ENCODE measurements around the gene KIF15.
"Not testable (repeated sequence)": the region's sequence is repeated elsewhere in the genome, so short reads cannot be mapped to it uniquely, and the experiment has no call there.

KIF15 gene

GRCh38 chr3:44782891-44783290 is 21.3 kb downstream of the KIF15 start:
- peaks cover 13 to 61% (median 36%) of the 10 kb centered on the region in 4 experiments for H3K36me3 ChIP-seq (ENCODE audit: control insufficient read depth in 4 of 4, insufficient read depth in 4 of 4, low read length in 3 of 4)
- POLR2A ChIA-PET: no interaction called here
- CTCF ChIA-PET: no interaction called here

GRCh38 chr3:44795197-44795596 is 33.6 kb downstream of the KIF15 start:
- H3K27me3 ChIP-seq (replicated peaks in 2 of 5; ENCODE audit: control insufficient read depth in 4 of 5, insufficient read depth in 5 of 5, low read length in 4 of 5): no peaks in the 10 kb centered on the region
- no peak for DNase-seq
- no peak overlapping the region for H3K4me3 ChIP-seq (ENCODE audit: control insufficient read depth in 1 of 7, extremely low read depth in 1 of 7, insufficient read depth in 4 of 7, low read depth in 2 of 7, low read length in 6 of 7)
- H3K9me3 ChIP-seq (ENCODE audit: control extremely low read depth in 1 of 5, control insufficient read depth in 4 of 5, insufficient read depth in 2 of 5, low read depth in 1 of 5, low read length in 4 of 5): no peaks in the 10 kb centered on the region
- ChIA-PET CTCF (no interaction called here), POLR2A (no interaction called here)
- H3K27ac ChIP-seq (ENCODE audit: insufficient read depth in 1 of 2, low read depth in 1 of 2, low read length in 2 of 2, poor library complexity in 1 of 2, severe bottlenecking in 2 of 2): no peak overlapping the region
- no peaks in the 10 kb centered on the region for H3K4me1 ChIP-seq (ENCODE audit: control extremely low read depth in 1 of 4, control insufficient read depth in 4 of 4, insufficient read depth in 4 of 4, low read length in 3 of 4)
- H3K36me3 ChIP-seq (ENCODE audit: control insufficient read depth in 4 of 4, insufficient read depth in 4 of 4, low read length in 3 of 4): peaks cover 12 to 56% (median 33%) of the 10 kb centered on the region in 4 experiments
- WGBS (ENCODE audit: insufficient coverage): 100% methylated on average over 3 of the region's 4 CpGs

More at GRCh38 chr3:44782891-44783290, 21.3 kb downstream of the KIF15 start:
- DNase-seq: no peak
- no peaks in the 10 kb centered on the region for H3K27me3 ChIP-seq (replicated peaks in 2 of 5; ENCODE audit: control insufficient read depth in 4 of 5, insufficient read depth in 5 of 5, low read length in 4 of 5)
- H3K4me1 ChIP-seq (ENCODE audit: control extremely low read depth in 1 of 4, control insufficient read depth in 4 of 4, insufficient read depth in 4 of 4, low read length in 3 of 4): no peaks in the 10 kb centered on the region
- H3K9me3 ChIP-seq (ENCODE audit: control extremely low read depth in 1 of 5, control insufficient read depth in 4 of 5, insufficient read depth in 2 of 5, low read depth in 1 of 5, low read length in 4 of 5): peaks cover 0 to 10% (median 0%) of the 10 kb centered on the region in 5 experiments
- WGBS (ENCODE audit: insufficient coverage): 100% methylated on average over 3 of the region's 4 CpGs
- H3K4me3 ChIP-seq (ENCODE audit: control insufficient read depth in 1 of 7, extremely low read depth in 1 of 7, insufficient read depth in 4 of 7, low read depth in 2 of 7, low read length in 6 of 7): no peak overlapping the region
- H3K27ac ChIP-seq (ENCODE audit: insufficient read depth in 1 of 2, low read depth in 1 of 2, low read length in 2 of 2, poor library complexity in 1 of 2, severe bottlenecking in 2 of 2): no peak overlapping the region

- H3K9me3 ChIP-seq (ENCODE audit: control extremely low read depth in 1 of 5, control insufficient read depth in 4 of 5, insufficient read depth in 2 of 5, low read depth in 1 of 5, low read length in 4 of 5): no peaks in the 10 kb centered on the region
- ChIA-PET CTCF (no interaction called here), POLR2A (no interaction called here)
- H3K27ac ChIP-seq (ENCODE audit: insufficient read depth in 1 of 2, low read depth in 1 of 2, low read length in 2 of 2, poor library complexity in 1 of 2, severe bottlenecking in 2 of 2): no peak overlapping the region
- WGBS (ENCODE audit: insufficient coverage): 75% methylated on average over 2 of the region's 2 CpGs
- H3K27me3 ChIP-seq (replicated peaks in 2 of 5; ENCODE audit: control insufficient read depth in 4 of 5, insufficient read depth in 5 of 5, low read length in 4 of 5): no peaks in the 10 kb centered on the region
- peaks cover 13 to 69% (median 41%) of the 10 kb centered on the region in 4 experiments for H3K36me3 ChIP-seq (ENCODE audit: control insufficient read depth in 4 of 4, insufficient read depth in 4 of 4, low read length in 3 of 4)
- no peak overlapping the region for H3K4me3 ChIP-seq (ENCODE audit: control insufficient read depth in 1 of 7, extremely low read depth in 1 of 7, insufficient read depth in 4 of 7, low read depth in 2 of 7, low read length in 6 of 7)
- H3K4me1 ChIP-seq (ENCODE audit: control extremely low read depth in 1 of 4, control insufficient read depth in 4 of 4, insufficient read depth in 4 of 4, low read length in 3 of 4): no peaks in the 10 kb centered on the region
- DNase-seq: no peak
These were observed 40.4 kb downstream of the KIF15 start for GRCh38 chr3:44802011-44802410.

DNA sequence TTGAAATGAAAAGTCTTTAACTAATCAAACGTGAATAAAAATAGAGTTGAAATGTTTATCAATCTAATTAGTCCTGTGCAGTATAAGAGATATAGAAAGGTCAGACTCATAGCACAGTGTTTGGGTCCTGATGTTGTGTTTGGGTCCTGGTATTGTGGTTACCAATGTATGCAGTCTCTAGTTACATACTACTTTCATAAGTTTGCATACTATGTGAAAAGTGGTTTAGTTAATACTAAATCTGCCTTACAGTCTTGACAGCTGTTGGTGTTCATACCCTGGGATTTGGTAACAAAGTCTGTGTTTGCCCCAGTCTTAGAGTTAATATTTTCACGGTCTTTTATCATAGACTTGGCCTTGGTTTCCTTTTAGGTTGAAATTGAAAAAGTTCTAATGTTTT is 41.7 kb downstream of the KIF15 start:
- Histone ChIP-seq H3K36me3 (ENCODE audit: control insufficient read depth in 4 of 4, insufficient read depth in 4 of 4, low read length in 3 of 4) (peaks cover 13 to 62% (median 37%) of the 10 kb centered on the region in 4 experiments), H3K4me3 (ENCODE audit: control insufficient read depth in 1 of 7, extremely low read depth in 1 of 7, insufficient read depth in 4 of 7, low read depth in 2 of 7, low read length in 6 of 7) (no peak overlapping the region), H3K27ac (ENCODE audit: insufficient read depth in 1 of 2, low read depth in 1 of 2, low read length in 2 of 2, poor library complexity in 1 of 2, severe bottlenecking in 2 of 2) (no peak overlapping the region), H3K4me1 (ENCODE audit: control extremely low read depth in 1 of 4, control insufficient read depth in 4 of 4, insufficient read depth in 4 of 4, low read length in 3 of 4) (no peaks in the 10 kb centered on the region), H3K27me3 (replicated peaks in 2 of 5; ENCODE audit: control insufficient read depth in 4 of 5, insufficient read depth in 5 of 5, low read length in 4 of 5) (no peaks in the 10 kb centered on the region), H3K9me3 (ENCODE audit: control extremely low read depth in 1 of 5, control insufficient read depth in 4 of 5, insufficient read depth in 2 of 5, low read depth in 1 of 5, low read length in 4 of 5) (no peaks in the 10 kb centered on the region)
- CTCF ChIA-PET: no interaction called here
- WGBS (ENCODE audit: insufficient coverage): 100% methylated on average over 1 of the region's 2 CpGs
- DNase-seq: no peak
- POLR2A ChIA-PET: no interaction called here

GRCh38 chr3:44805960-44806359 is 44.4 kb downstream of the KIF15 start:
- no peak overlapping the region for H3K4me3 ChIP-seq (ENCODE audit: control insufficient read depth in 1 of 7, extremely low read depth in 1 of 7, insufficient read depth in 4 of 7, low read depth in 2 of 7, low read length in 6 of 7)
- ChIA-PET CTCF (interaction anchor here (1.0 kb wide), 2 partner anchors 103 to 451 kb away, joined by 3 read pairs; no protein-coding TSS in a partner anchor), POLR2A (no interaction called here)
- no peaks in the 10 kb centered on the region for H3K4me1 ChIP-seq (ENCODE audit: control extremely low read depth in 1 of 4, control insufficient read depth in 4 of 4, insufficient read depth in 4 of 4, low read length in 3 of 4)
- WGBS (ENCODE audit: insufficient coverage): 100% methylated on average over 1 of the region's 2 CpGs
- no peaks in the 10 kb centered on the region for H3K9me3 ChIP-seq (ENCODE audit: control extremely low read depth in 1 of 5, control insufficient read depth in 4 of 5, insufficient read depth in 2 of 5, low read depth in 1 of 5, low read length in 4 of 5)
- H3K27ac ChIP-seq (ENCODE audit: insufficient read depth in 1 of 2, low read depth in 1 of 2, low read length in 2 of 2, poor library complexity in 1 of 2, severe bottlenecking in 2 of 2): no peak overlapping the region
- peaks cover 7 to 54% (median 34%) of the 10 kb centered on the region in 4 experiments for H3K36me3 ChIP-seq (ENCODE audit: control insufficient read depth in 4 of 4, insufficient read depth in 4 of 4, low read length in 3 of 4)
- DNase-seq: peak in 1 of 3 donors; percentile 0
- H3K27me3 ChIP-seq (replicated peaks in 2 of 5; ENCODE audit: control insufficient read depth in 4 of 5, insufficient read depth in 5 of 5, low read length in 4 of 5): no peaks in the 10 kb centered on the region

DNA sequence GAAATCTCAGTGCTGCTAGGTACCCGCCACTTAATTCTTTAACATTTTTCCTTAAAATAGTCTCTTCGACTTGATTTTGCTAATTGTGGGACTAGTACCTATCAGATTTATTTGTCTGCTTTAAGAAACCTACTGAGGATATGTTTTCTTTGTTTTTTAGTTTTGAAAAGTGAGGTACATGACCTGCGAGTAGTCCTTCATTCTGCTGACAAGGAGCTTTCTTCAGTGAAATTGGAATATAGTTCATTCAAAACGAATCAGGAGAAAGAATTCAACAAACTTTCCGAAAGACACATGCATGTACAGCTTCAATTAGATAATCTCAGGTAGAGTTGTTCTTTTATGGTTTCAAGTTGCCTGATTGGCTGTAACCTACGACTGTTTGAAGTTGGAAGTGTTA is 53.2 kb downstream of the KIF15 start:
- peaks cover 0 to 4% (median 0%) of the 10 kb centered on the region in 5 experiments for H3K9me3 ChIP-seq (ENCODE audit: control extremely low read depth in 1 of 5, control insufficient read depth in 4 of 5, insufficient read depth in 2 of 5, low read depth in 1 of 5, low read length in 4 of 5)
- no peak overlapping the region for H3K4me3 ChIP-seq (ENCODE audit: control insufficient read depth in 1 of 7, extremely low read depth in 1 of 7, insufficient read depth in 4 of 7, low read depth in 2 of 7, low read length in 6 of 7)
- POLR2A ChIA-PET: no interaction called here
- no peaks in the 10 kb centered on the region for H3K4me1 ChIP-seq (ENCODE audit: control extremely low read depth in 1 of 4, control insufficient read depth in 4 of 4, insufficient read depth in 4 of 4, low read length in 3 of 4)
- CTCF ChIA-PET: interaction anchor here (1.2 kb wide), 1 partner anchor 21 kb away, joined by 4 read pairs; no protein-coding TSS in a partner anchor
- H3K27ac ChIP-seq (ENCODE audit: insufficient read depth in 1 of 2, low read depth in 1 of 2, low read length in 2 of 2, poor library complexity in 1 of 2, severe bottlenecking in 2 of 2): no peak overlapping the region
- peaks cover 15 to 31% (median 22%) of the 10 kb centered on the region in 4 experiments for H3K36me3 ChIP-seq (ENCODE audit: control insufficient read depth in 4 of 4, insufficient read depth in 4 of 4, low read length in 3 of 4)
- no CpG with 5 or more reads among the region's 6 CpGs for WGBS (ENCODE audit: insufficient coverage)
- no peak for DNase-seq
- no peaks in the 10 kb centered on the region for H3K27me3 ChIP-seq (replicated peaks in 2 of 5; ENCODE audit: control insufficient read depth in 4 of 5, insufficient read depth in 5 of 5, low read length in 4 of 5)

DNA sequence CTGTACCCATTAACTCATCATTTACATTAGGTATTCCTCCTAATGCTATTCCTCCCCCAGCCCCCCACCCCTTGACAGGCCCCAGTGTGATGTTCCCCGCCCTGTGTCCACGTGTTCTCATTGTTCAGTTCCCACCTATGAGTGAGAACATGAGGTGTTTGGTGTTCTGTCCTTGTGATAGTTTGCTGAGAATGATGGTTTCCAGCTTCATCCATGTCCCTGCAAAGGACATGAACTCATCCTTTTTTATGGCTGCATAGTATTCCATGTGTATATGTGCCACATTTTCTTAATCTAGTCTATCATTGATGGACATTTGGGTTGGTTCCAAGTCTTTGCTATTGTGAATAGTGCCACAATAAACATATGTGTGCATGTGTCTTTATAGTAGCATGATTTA is 54.7 kb downstream of the KIF15 start:
- CTCF ChIA-PET; H3K4me1 ChIP-seq (ENCODE audit: control extremely low read depth in 1 of 4, control insufficient read depth in 4 of 4, insufficient read depth in 4 of 4, low read length in 3 of 4); H3K27ac ChIP-seq (ENCODE audit: insufficient read depth in 1 of 2, low read depth in 1 of 2, low read length in 2 of 2, poor library complexity in 1 of 2, severe bottlenecking in 2 of 2); H3K4me3 ChIP-seq (ENCODE audit: control insufficient read depth in 1 of 7, extremely low read depth in 1 of 7, insufficient read depth in 4 of 7, low read depth in 2 of 7, low read length in 6 of 7); POLR2A ChIA-PET; H3K9me3 ChIP-seq (ENCODE audit: control extremely low read depth in 1 of 5, control insufficient read depth in 4 of 5, insufficient read depth in 2 of 5, low read depth in 1 of 5, low read length in 4 of 5); DNase-seq; H3K27me3 ChIP-seq (replicated peaks in 2 of 5; ENCODE audit: control insufficient read depth in 4 of 5, insufficient read depth in 5 of 5, low read length in 4 of 5): not testable (repeated sequence)
- no CpG with 5 or more reads among the region's 2 CpGs for WGBS (ENCODE audit: insufficient coverage)
- peaks cover 15 to 25% (median 20%) of the 10 kb centered on the region in 4 experiments for H3K36me3 ChIP-seq (ENCODE audit: control insufficient read depth in 4 of 4, insufficient read depth in 4 of 4, low read length in 3 of 4)

All from common myeloid progenitor, CD34-positive (primary cell).